Measurements from ENCODE around the gene MPHOSPH8. TPM values are rescaled to one million over a fixed set of nuclear protein-coding genes. Genes with fewer than 3 reads are reported as not detected.

Gene MPHOSPH8
- total and polyA plus RNA-seq, 12 donors = 14.7 to 63.4 (median 32.1) TPM

GRCh38 chr13:19592657-19593180, 40.7 kb upstream of the MPHOSPH8 start:
- no peaks in the 10 kb centered on the region for H3K27me3 ChIP-seq
- no peak for DNase-seq
- TF ChIP-seq CTCF (IDR thresholded peaks at IDR 0.05) = no peak
- no peak for TF ChIP-seq POLR2A (IDR thresholded peaks at IDR 0.05)
- 91 to 100% (median 92%) methylated on average over 1 of the region's 1 CpG for WGBS, 4 donors
- no peaks in the 10 kb centered on the region for H3K36me3 ChIP-seq (replicated peaks in 1 of 2)
- no peaks in the 10 kb centered on the region for H3K4me1 ChIP-seq (replicated peaks in 1 of 2)
- no peak overlapping the region for H3K4me3 ChIP-seq
- intact Hi-C loops (cut with DNase I) = no loop called here
- no peaks in the 10 kb centered on the region for H3K9me3 ChIP-seq (replicated peaks in 1 of 3)
- no peak overlapping the region for H3K27ac ChIP-seq

- H3K36me3 ChIP-seq (replicated peaks in 1 of 2) = no peaks in the 10 kb centered on the region
- WGBS, 4 donors = 79 to 98% (median 85%) methylated on average over 3 of the region's 3 CpGs
- no peak overlapping the region for H3K27ac ChIP-seq
- no peak for TF ChIP-seq POLR2A (IDR thresholded peaks at IDR 0.05)
- H3K4me1 ChIP-seq (replicated peaks in 1 of 2) = no peaks in the 10 kb centered on the region
- no peak for DNase-seq
- no peaks in the 10 kb centered on the region for H3K9me3 ChIP-seq (replicated peaks in 1 of 3)
- H3K4me3 ChIP-seq = no peak overlapping the region
- intact Hi-C loops (cut with DNase I) = no loop called here
- peaks cover under 1% of the 10 kb centered on the region for H3K27me3 ChIP-seq
Observed at GRCh38 chr13:19596086-19596485, 37.4 kb upstream of the MPHOSPH8 start.

GRCh38 chr13:19596960-19597361, 36.5 kb upstream of the MPHOSPH8 start:
- no peak for DNase-seq
- peaks cover 0 to 6% of the 10 kb centered on the region in 2 donors for H3K4me1 ChIP-seq (replicated peaks in 1 of 2)
- 78 to 86% (median 82%) methylated on average over 6 of the region's 6 CpGs for WGBS, 4 donors
- H3K9me3 ChIP-seq (replicated peaks in 1 of 3) = no peaks in the 10 kb centered on the region
- H3K27me3 ChIP-seq = peaks cover 9% of the 10 kb centered on the region
- TF ChIP-seq POLR2A (IDR thresholded peaks at IDR 0.05) (no peak), CTCF (IDR thresholded peaks at IDR 0.05) (no peak)
- no peaks in the 10 kb centered on the region for H3K36me3 ChIP-seq (replicated peaks in 1 of 2)
- no peak overlapping the region for H3K4me3 ChIP-seq
- H3K27ac ChIP-seq = no peak overlapping the region
- intact Hi-C loops (cut with DNase I) = no loop called here

- 62 to 75% (median 68%) methylated on average over 5 of the region's 5 CpGs for WGBS, 4 donors
- TF ChIP-seq CTCF (IDR thresholded peaks at IDR 0.05) (no peak), POLR2A (IDR thresholded peaks at IDR 0.05) (no peak)
- H3K9me3 ChIP-seq (replicated peaks in 1 of 3) = no peaks in the 10 kb centered on the region
- H3K27ac ChIP-seq = no peak overlapping the region
- peaks cover 13% of the 10 kb centered on the region for H3K27me3 ChIP-seq
- no peaks in the 10 kb centered on the region for H3K36me3 ChIP-seq (replicated peaks in 1 of 2)
- intact Hi-C loops (cut with DNase I) = no loop called here
- no peak overlapping the region for H3K4me3 ChIP-seq
- DNase-seq = no peak
- peaks cover 0 to 11% of the 10 kb centered on the region in 2 donors for H3K4me1 ChIP-seq (replicated peaks in 1 of 2)
Observed at GRCh38 chr13:19597523-19597922, 35.9 kb upstream of the MPHOSPH8 start.
